Measurements from ENCODE around the gene PKD2.

GRCh38 chr4:88027611-88028608, 20.5 kb downstream of the PKD2 start:
- TF ChIP-seq CTCF (conservative IDR thresholded peaks at IDR 0.05; ENCODE audit: low read length) (no peak), EZH2phosphoT487 (IDR thresholded peaks at IDR 0.05; ENCODE audit: borderline replicate concordance, low read depth, low read length) (no peak)

Measured in OCI-LY7 (cell line).